ENCODE data around the gene CMTM6.

The CMTM6 gene, protein sequence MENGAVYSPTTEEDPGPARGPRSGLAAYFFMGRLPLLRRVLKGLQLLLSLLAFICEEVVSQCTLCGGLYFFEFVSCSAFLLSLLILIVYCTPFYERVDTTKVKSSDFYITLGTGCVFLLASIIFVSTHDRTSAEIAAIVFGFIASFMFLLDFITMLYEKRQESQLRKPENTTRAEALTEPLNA

GRCh38 chr3:32502118-32502945 is at the start of gene CMTM6:
CMTM6 (minus strand) TSS chr3:32502852; CDS start chr3:32502745, 107 bp downstream.
- TF ChIP-seq GATA3 (IDR thresholded peaks at IDR 0.05; ENCODE audit: low read depth, low read length) (no peak), GATA2 (IDR thresholded peaks at IDR 0.05; ENCODE audit: low read depth, low read length) (no peak)

- no peak for TF ChIP-seq GATA3 (IDR thresholded peaks at IDR 0.05; ENCODE audit: low read depth, low read length)
- TF ChIP-seq GATA2 (IDR thresholded peaks at IDR 0.05; ENCODE audit: low read depth, low read length), result no peak
Observed at GRCh38 chr3:32552013-32552412, 49.4 kb upstream of the CMTM6 start.

GRCh38 chr3:32551496-32551895 is 48.8 kb upstream of the CMTM6 start:
- TF ChIP-seq GATA3 (IDR thresholded peaks at IDR 0.05; ENCODE audit: low read depth, low read length) (no peak), GATA2 (IDR thresholded peaks at IDR 0.05; ENCODE audit: low read depth, low read length) (no peak)

DNA sequence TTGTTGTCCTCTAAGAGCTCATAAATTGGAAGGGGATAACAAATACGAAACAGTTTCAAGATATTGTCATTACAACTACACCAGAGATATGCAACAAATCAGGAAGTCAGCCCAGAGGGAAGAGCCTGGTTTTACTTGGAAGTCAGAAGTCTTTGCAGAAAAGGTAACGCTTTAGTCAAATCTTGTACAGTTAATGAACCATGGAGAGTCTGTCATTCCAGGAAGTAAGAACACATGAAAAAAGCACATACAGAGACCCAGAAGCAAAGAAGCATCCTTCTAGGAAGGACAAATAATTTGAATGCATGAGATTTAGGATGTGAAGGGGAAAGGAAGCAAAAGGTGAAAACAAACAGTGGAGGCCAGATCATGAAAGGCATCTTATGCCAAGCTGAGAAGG is 48.4 kb upstream of the CMTM6 start:
- TF ChIP-seq GATA2 (IDR thresholded peaks at IDR 0.05; ENCODE audit: low read depth, low read length) (no peak), GATA3 (IDR thresholded peaks at IDR 0.05; ENCODE audit: low read depth, low read length) (no peak)

DNA sequence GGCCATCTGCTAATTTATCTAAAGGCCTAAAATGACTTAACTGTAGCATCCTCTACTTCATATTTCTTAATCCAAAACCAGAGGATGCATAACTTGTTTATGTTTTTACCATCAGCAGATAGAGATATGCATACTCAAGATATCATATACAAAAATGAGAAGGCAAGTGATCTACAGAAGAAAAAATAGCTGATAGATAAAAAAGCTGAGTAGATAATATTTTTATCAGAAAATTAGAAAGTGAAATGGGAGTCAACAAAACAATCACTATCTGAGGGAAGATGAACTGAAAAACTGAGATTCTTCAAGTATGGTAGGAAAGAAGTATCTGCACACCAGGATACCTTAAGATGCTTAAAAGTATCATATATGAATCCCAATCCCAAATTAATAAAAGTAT is 42.7 kb upstream of the CMTM6 start:
- no peak for TF ChIP-seq GATA3 (IDR thresholded peaks at IDR 0.05; ENCODE audit: low read depth, low read length)
- TF ChIP-seq GATA2 (IDR thresholded peaks at IDR 0.05; ENCODE audit: low read depth, low read length), result no peak

- no peak for TF ChIP-seq GATA3 (IDR thresholded peaks at IDR 0.05; ENCODE audit: low read depth, low read length)
- TF ChIP-seq GATA2 (IDR thresholded peaks at IDR 0.05; ENCODE audit: low read depth, low read length), result no peak
Observed at GRCh38 chr3:32544894-32545293, 42.2 kb upstream of the CMTM6 start.

- TF ChIP-seq GATA3 (IDR thresholded peaks at IDR 0.05; ENCODE audit: low read depth, low read length) (no peak), GATA2 (IDR thresholded peaks at IDR 0.05; ENCODE audit: low read depth, low read length) (no peak)
Observed at GRCh38 chr3:32542807-32543206, 40.2 kb upstream of the CMTM6 start.

DNA sequence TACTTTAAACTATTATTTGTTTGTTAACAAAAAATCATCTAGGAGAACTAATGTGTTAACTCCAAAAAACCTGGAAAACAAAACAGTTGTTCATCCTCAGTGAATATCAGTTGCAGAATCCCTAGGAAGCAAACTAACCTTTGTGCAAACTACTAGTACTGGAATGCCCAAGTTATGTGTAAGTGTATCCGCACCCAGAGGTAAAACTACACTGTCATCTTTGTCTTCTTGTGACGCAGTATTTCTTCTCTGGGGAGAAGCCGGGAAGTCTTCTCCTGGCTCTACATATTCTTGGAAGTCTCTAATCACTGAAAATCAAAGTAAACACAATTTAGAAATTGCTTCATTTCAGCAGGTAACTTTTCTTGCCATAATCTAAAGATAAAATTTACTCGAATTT is 38.2 kb upstream of the CMTM6 start:
- no peak for TF ChIP-seq GATA3 (IDR thresholded peaks at IDR 0.05; ENCODE audit: low read depth, low read length)

- no peak for TF ChIP-seq GATA3 (IDR thresholded peaks at IDR 0.05; ENCODE audit: low read depth, low read length)
- no peak for TF ChIP-seq GATA2 (IDR thresholded peaks at IDR 0.05; ENCODE audit: low read depth, low read length)
Observed at GRCh38 chr3:32532434-32532833, 29.8 kb upstream of the CMTM6 start.

DNA sequence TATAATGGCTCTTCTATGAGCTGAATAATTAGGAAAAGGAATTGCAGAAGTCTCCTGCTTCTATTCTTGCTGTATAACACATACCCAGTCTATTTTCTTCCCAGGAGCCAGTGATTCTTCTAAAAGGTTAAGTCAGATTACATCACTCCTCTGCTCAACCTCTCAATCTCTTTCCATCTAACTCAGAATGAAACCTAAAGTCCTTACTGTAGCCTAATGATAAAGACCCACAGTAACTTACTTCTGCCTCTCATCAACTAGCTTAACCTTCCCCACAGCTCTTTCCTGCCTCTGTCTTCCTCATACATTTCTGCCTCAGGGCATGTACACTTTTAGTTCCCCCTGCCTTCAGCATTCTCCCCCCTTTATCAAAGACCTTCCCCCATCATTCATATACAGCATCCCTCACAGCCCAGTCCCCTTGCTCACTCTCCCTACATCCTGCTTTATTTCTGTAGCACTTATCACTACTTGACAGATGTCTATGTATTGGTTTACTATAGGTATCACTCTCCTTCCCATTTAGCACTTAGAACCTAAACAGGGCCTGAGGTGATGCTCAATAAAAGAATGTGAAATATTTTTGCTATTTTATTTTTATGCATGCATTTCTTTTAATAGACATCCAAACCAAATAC is 28.5 kb upstream of the CMTM6 start:
- TF ChIP-seq GATA2 (IDR thresholded peaks at IDR 0.05; ENCODE audit: low read depth, low read length), result no peak
- TF ChIP-seq GATA3 (IDR thresholded peaks at IDR 0.05; ENCODE audit: low read depth, low read length), result no peak

GRCh38 chr3:32525720-32526119 is 23.1 kb upstream of the CMTM6 start:
- TF ChIP-seq GATA3 (IDR thresholded peaks at IDR 0.05; ENCODE audit: low read depth, low read length) (no peak), GATA2 (IDR thresholded peaks at IDR 0.05; ENCODE audit: low read depth, low read length) (no peak)

DNA sequence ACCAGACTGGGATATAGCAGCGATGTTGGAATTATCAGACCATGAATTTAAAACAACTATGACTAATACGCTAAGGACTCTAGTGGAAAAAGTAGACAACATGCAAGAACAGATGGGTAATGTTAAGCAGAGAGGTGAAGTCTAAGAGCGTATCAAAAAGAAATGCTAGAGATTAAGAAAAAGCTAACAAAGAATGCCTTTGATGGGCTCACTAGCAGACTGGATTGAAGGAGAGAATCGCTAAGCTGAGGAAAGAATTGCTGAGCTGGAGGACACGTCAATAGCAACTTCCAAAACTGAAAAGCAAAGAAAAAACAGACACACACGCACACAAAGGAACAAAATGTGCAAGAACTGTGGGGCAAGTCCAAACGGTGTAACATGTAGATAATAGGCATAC is 20.0 kb upstream of the CMTM6 start:
- no peak for TF ChIP-seq GATA3 (IDR thresholded peaks at IDR 0.05; ENCODE audit: low read depth, low read length)
- no peak for TF ChIP-seq GATA2 (IDR thresholded peaks at IDR 0.05; ENCODE audit: low read depth, low read length)

DNA sequence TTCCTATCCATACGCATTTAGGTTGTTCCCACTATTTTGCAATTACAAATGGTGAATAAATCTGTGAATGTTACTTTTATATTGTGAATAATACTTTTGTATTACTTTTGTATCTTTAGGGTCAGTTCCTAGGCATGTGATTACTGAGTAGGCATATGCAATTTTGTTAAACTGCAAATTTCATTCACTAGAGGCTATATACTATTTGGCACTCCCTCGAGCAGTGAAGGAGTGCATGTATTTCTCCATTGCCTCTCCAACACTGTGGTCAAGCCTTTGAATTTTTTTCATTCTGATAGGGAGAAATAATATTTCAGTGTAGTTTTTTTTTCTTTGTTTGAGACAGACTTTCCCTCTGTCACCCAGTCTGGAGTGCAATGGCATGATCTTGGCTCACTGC is 8.4 kb upstream of the CMTM6 start:
- TF ChIP-seq GATA3 (IDR thresholded peaks at IDR 0.05; ENCODE audit: low read depth, low read length) (no peak), GATA2 (IDR thresholded peaks at IDR 0.05; ENCODE audit: low read depth, low read length) (no peak)

GRCh38 chr3:32510075-32510724 is 7.5 kb upstream of the CMTM6 start:
- TF ChIP-seq GATA2 (IDR thresholded peaks at IDR 0.05; ENCODE audit: low read depth, low read length) (no peak), GATA3 (IDR thresholded peaks at IDR 0.05; ENCODE audit: low read depth, low read length) (no peak)

All from SH-SY5Y (cell line).